A673 (cell line): ENCODE measurements around the gene RAB11FIP4.

Experiments
- CTCF ChIP-seq: fragments of 300-800, 200-600 bp; sonication (generic); conservative IDR thresholded peaks from 2 replicates; pipeline ENCODE4 v1.5.1; 2017; ENCODE audit warnings: low read depth, mild to moderate bottlenecking, antibody characterized with exemption, low read length, moderate library complexity, mixed read lengths
- EZH2 ChIP-seq: fragments of 200-600 bp; sonication (generic); IDR thresholded peaks from 2 replicates; pipeline ENCODE4 v1.6.1; 2017; ENCODE audit warnings: borderline replicate concordance, low read depth, mild to moderate bottlenecking, mixed read lengths, antibody characterized with exemption, low read length; ENCODE audit not compliant: poor library complexity, severe bottlenecking

- no peak for TF ChIP-seq CTCF
- TF ChIP-seq EZH2: no peak
Observed at GRCh38 chr17:31550389-31551056, 159.0 kb downstream of the RAB11FIP4 start.
